Measurements from ENCODE around the gene DPP6.

- TF ChIP-seq CTCF (IDR thresholded peaks at IDR 0.05) = no peak
- TF ChIP-seq POLR2A (IDR thresholded peaks at IDR 0.05) = no peak
Observed at GRCh38 chr7:154167051-154167450, 114.9 kb downstream of the DPP6 start.
